SK-N-MC (cell line): ENCODE measurements around the gene ERCC3.

ENCODE experiments used
- EZH2 ChIP-seq: fragments of 200-600 bp; sonication (generic); IDR thresholded peaks from one replicate; pipeline ENCODE4 v1.6.1; 2017; ENCODE audit warnings: antibody characterized with exemption
- FOXP2 ChIP-seq: optimal IDR thresholded peaks from 2 replicates; pipeline ENCODE3; 2011; ENCODE audit warnings: mild to moderate bottlenecking, moderate library complexity; ENCODE audit not compliant: insufficient read depth; ENCODE audit errors: extremely low read length, control extremely low read depth
- POLR2AphosphoS5 ChIP-seq: IDR thresholded peaks from 2 replicates; pipeline ENCODE4 v1.6.1; 2012; ENCODE audit warnings: mild to moderate bottlenecking, low read depth, low read length, borderline replicate concordance

- TF ChIP-seq EZH2 = no peak
- no peak for TF ChIP-seq POLR2AphosphoS5
- TF ChIP-seq FOXP2 = no peak
These were observed 37.1 kb downstream of the ERCC3 start for GRCh38 chr2:127256866-127257265.
